Neural crest cell (in vitro differentiated cells): Measurements from ENCODE around the gene RIMBP2. TPM values are rescaled to one million over a fixed set of nuclear protein-coding genes. Genes with fewer than 3 reads are reported as not detected.
A peak's percentile ranks its signal among the peaks of the same experiment; 100 is the strongest.
"Not testable (repeated sequence)": the region's sequence is repeated elsewhere in the genome, so short reads cannot be mapped to it uniquely, and the experiment has no call there.

ENCODE experiments used
- DNase-seq: peaks from one replicate; pipeline ENCODE4 v3.0.0; 2021; ENCODE audit warnings: low read depth, mixed read lengths, low spot score
- H3K27ac Mint-ChIP-seq: one replicate; pipeline ENCODE4 v1.8.0; 2021; ENCODE audit warnings: mild to moderate bottlenecking, mixed read lengths; ENCODE audit not compliant: unreplicated experiment
- H3K27me3 Mint-ChIP-seq: 2 replicates; pipeline ENCODE4 v1.8.0; 2021; ENCODE audit warnings: low read depth, mild to moderate bottlenecking, mixed read lengths
- H3K36me3 Mint-ChIP-seq: 2 replicates; pipeline ENCODE4 v1.8.0; 2021; ENCODE audit warnings: low read depth, mild to moderate bottlenecking, mixed read lengths
- H3K4me1 Mint-ChIP-seq: 2 replicates; pipeline ENCODE4 v1.8.0; 2021; ENCODE audit warnings: mixed read lengths
- H3K4me3 Mint-ChIP-seq: one replicate; pipeline ENCODE4 v1.8.0; 2021; ENCODE audit warnings: mild to moderate bottlenecking, mixed read lengths
- H3K9me3 Mint-ChIP-seq: 2 replicates; pipeline ENCODE4 v1.8.0; 2021; ENCODE audit warnings: mixed read lengths
- total RNA-seq: library from RNA; stranded (reverse); gene quantifications from 2 replicates; pipeline ENCODE4 v1.2.1, GENCODE V29; 2021
- TF ChIP-seq, protein P1 (sequence below): fragments of 200-600 bp; sonication (generic); conservative IDR thresholded peaks from 2 replicates; pipeline ENCODE4 v1.5.0; 2021; ENCODE audit warnings: antibody characterized with exemption, mild to moderate bottlenecking

The RIMBP2 gene
- total RNA-seq, 1 donor from 2014 or later: 5.9 TPM

DNA sequence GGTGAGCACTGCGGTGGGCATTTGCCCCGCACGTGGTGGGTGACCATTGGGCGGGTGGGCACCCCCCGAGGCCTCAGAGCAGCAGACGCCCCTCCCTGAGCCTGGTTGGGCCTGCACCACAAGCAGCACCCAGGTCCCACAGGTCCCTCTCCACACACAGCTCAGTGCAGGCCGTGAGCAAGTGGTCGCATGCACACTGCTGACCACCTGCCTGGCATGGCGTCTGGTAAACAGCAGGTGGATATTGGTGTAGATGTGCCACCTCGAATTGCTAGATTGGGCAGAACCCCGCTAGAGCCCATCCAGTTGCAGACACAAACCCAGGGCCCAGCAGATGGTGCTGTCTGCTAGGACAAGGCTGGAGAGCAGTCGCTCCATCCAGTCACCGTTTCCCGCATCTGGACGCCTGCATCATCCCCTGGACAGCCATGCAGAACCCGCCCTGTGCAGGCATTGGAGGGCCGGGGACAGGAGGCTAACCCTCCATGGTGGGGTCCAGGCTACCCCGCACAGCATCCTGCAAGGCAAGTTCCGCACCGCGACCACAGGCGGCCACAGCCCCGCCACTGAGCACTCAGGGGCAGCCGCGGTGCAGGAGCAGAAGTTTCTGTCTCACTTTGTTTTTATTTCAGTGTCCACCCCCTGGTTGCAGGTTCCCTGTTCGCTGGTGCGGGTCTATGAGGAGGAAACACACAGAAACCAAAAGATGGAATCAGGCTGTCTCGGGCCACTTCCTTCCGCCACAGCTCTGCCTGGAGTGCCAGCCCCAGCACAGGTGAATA lies 45.6 kb upstream of the RIMBP2 start:
- no peak overlapping the region for H3K4me3 Mint-ChIP-seq
- no peaks in the 10 kb centered on the region for H3K4me1 Mint-ChIP-seq
- H3K36me3 Mint-ChIP-seq: no peaks in the 10 kb centered on the region
- peak; percentile 64 for DNase-seq
- H3K9me3 Mint-ChIP-seq: no peaks in the 10 kb centered on the region
- TF ChIP-seq, protein P1, sequence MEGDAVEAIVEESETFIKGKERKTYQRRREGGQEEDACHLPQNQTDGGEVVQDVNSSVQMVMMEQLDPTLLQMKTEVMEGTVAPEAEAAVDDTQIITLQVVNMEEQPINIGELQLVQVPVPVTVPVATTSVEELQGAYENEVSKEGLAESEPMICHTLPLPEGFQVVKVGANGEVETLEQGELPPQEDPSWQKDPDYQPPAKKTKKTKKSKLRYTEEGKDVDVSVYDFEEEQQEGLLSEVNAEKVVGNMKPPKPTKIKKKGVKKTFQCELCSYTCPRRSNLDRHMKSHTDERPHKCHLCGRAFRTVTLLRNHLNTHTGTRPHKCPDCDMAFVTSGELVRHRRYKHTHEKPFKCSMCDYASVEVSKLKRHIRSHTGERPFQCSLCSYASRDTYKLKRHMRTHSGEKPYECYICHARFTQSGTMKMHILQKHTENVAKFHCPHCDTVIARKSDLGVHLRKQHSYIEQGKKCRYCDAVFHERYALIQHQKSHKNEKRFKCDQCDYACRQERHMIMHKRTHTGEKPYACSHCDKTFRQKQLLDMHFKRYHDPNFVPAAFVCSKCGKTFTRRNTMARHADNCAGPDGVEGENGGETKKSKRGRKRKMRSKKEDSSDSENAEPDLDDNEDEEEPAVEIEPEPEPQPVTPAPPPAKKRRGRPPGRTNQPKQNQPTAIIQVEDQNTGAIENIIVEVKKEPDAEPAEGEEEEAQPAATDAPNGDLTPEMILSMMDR: peak; percentile 73
- H3K27ac Mint-ChIP-seq: no peak overlapping the region
- H3K27me3 Mint-ChIP-seq: peaks cover 4% of the 10 kb centered on the region

DNA sequence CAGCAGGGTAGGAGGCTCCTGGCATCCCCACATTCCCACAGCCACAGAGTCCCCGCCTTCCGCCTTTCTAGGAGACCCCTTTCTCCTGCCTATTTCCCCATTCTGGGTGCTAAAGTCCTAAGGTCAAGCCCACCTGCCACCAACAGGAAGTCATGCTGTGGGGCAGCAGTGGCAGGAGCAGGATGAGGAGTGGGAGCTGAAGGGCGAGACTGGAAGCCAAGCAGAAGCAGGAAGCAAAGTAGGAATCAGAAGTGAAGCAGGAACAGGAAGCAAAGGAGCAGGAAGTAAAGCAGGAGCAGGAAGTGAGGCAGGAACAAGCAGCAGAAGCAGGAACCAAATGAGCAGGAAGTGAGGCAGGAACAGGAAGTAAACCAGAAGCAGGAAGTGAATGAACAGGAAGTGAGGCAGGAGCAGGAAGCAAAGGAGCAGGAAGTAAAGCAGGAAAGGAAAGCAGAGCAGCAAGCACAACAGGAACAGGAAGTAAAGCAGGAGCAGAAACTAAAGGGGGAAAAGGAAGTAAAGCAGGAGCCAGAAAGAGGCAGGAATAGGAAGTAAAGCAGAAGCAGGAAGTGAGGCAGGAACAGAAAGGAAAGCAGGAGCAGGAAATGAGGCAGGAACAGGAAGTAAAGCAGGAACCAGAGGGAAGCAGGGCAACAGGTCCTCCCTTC lies 38.3 kb upstream of the RIMBP2 start:
- Mint-ChIP-seq H3K4me1 (peaks cover 14% of the 10 kb centered on the region), H3K27ac (no peak overlapping the region), H3K27me3 (peaks cover 17% of the 10 kb centered on the region), H3K36me3 (no peaks in the 10 kb centered on the region), H3K4me3 (no peak overlapping the region), H3K9me3 (no peaks in the 10 kb centered on the region)
- TF ChIP-seq, protein P1: no peak
- DNase-seq: no peak

- H3K27ac Mint-ChIP-seq: no peak overlapping the region
- peaks cover 17% of the 10 kb centered on the region for H3K4me1 Mint-ChIP-seq
- H3K36me3 Mint-ChIP-seq: no peaks in the 10 kb centered on the region
- peak; percentile 57 for DNase-seq
- no peaks in the 10 kb centered on the region for H3K9me3 Mint-ChIP-seq
- TF ChIP-seq, protein P1: peak; percentile 51
- H3K27me3 Mint-ChIP-seq: peaks cover 24% of the 10 kb centered on the region
- no peak overlapping the region for H3K4me3 Mint-ChIP-seq
Observed at GRCh38 chr12:130752692-130753230, 36.7 kb upstream of the RIMBP2 start.

- H3K27ac Mint-ChIP-seq, H3K9me3 Mint-ChIP-seq, H3K4me3 Mint-ChIP-seq, H3K36me3 Mint-ChIP-seq, DNase-seq: not testable (repeated sequence)
- peaks cover 17% of the 10 kb centered on the region for H3K4me1 Mint-ChIP-seq
- H3K27me3 Mint-ChIP-seq: peaks cover 25% of the 10 kb centered on the region
Observed at GRCh38 chr12:130752037-130752436, 35.9 kb upstream of the RIMBP2 start.

DNA sequence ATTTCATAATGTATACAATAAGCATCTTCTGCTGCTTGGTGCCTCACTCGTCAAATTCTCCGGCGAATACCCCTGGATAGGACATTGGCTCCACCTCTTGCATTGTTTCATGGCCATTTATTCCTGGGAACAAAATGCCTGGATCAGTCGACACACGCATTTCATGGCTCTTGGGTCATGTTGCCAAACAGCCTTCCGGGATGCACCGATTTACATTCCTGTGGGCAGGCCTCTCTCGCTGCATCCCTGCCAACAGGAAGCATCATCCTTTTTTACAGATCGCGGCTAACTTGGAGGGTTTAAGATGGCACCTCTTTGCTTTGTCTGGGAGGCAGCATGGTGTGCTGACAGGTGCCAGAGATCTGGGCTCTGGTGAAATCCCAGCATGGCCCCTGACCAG lies 32.7 kb upstream of the RIMBP2 start:
- H3K9me3 Mint-ChIP-seq: no peaks in the 10 kb centered on the region
- no peak for DNase-seq
- H3K27ac Mint-ChIP-seq: no peak overlapping the region
- H3K4me1 Mint-ChIP-seq: peaks cover 12% of the 10 kb centered on the region
- peaks cover 29% of the 10 kb centered on the region for H3K27me3 Mint-ChIP-seq
- TF ChIP-seq, protein P1: no peak
- H3K36me3 Mint-ChIP-seq: no peaks in the 10 kb centered on the region
- no peak overlapping the region for H3K4me3 Mint-ChIP-seq
